GM19395 (cell line): ENCODE measurements around the gene DAZ3.
"Not testable (repeated sequence)": the region's sequence is repeated elsewhere in the genome, so short reads cannot be mapped to it uniquely, and the experiment has no call there.

Experiments
- ATAC-seq: cut with Tn5 transposase; IDR thresholded peaks from one replicate; pipeline ENCODE4 v1.9.1; 2021; ENCODE audit warnings: mild to moderate bottlenecking, moderate library complexity; ENCODE audit not compliant: unreplicated experiment

DAZ3 gene, protein sequence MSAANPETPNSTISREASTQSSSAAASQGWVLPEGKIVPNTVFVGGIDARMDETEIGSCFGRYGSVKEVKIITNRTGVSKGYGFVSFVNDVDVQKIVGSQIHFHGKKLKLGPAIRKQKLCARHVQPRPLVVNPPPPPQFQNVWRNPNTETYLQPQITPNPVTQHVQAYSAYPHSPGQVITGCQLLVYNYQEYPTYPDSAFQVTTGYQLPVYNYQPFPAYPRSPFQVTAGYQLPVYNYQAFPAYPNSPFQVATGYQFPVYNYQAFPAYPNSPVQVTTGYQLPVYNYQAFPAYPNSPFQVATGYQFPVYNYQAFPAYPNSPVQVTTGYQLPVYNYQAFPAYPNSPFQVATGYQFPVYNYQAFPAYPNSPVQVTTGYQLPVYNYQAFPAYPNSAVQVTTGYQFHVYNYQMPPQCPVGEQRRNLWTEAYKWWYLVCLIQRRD

DNA sequence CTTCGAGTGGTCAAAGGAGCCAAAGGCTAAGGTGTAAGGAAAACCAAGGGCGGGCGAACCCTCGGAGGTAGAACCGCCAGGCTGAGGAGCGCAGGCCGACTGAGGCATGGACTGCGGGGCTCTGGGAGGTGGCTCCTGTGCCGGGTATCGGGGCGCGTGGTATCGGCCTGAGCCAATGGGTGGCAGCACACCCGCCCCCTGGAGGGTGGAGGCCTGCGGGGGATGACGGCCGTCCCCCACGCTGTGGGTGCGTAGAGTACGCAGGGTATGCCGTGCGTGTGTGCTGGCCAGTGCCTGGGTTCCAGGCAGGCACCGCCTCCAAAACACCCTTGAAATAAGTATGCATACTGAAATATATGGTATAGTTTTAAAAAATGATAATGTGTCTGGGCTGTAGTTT, at the start of gene DAZ3:
Gene DAZ3, minus strand, starts transcription at position 101 of the 400 bp plus-strand sequence. CDS start 208 bp downstream, outside the sequence.
- ATAC-seq: not testable (repeated sequence)

DNA sequence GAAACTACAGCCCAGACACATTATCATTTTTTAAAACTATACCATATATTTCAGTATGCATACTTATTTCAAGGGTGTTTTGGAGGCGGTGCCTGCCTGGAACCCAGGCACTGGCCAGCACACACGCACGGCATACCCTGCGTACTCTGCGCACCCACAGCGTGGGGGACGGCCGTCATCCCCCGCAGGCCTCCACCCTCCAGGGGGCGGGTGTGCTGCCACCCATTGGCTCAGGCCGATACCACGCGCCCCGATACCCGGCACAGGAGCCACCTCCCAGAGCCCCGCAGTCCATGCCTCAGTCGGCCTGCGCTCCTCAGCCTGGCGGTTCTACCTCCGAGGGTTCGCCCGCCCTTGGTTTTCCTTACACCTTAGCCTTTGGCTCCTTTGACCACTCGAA, 20.4 kb upstream of the DAZ3 start, which contains the start of gene DAZ4:
Gene DAZ4, plus strand, starts transcription at position 301 of the 400 bp plus-strand sequence. CDS start 208 bp downstream, outside the sequence.
- not testable (repeated sequence) for ATAC-seq

DNA sequence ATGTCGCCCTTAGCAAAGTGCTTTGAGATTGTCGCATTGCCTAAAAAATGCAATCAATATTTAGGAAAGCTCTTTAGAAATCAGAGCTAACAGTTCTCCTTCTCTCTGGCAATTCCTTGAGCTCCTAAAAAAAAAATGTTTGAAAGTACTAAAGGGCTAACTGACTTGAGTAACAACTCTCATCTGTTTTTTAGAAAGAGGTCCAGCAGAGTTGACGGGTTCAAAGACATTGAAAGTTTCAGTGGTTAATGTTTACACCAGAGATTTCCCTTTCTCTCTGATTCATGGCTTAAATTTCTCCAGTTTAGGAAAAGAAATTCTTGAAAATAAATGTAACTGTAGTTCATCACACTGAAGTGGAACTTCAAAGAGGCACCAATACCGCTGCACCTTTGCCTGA, 11.9 kb upstream of the DAZ3 start:
- not testable (repeated sequence) for ATAC-seq

DNA sequence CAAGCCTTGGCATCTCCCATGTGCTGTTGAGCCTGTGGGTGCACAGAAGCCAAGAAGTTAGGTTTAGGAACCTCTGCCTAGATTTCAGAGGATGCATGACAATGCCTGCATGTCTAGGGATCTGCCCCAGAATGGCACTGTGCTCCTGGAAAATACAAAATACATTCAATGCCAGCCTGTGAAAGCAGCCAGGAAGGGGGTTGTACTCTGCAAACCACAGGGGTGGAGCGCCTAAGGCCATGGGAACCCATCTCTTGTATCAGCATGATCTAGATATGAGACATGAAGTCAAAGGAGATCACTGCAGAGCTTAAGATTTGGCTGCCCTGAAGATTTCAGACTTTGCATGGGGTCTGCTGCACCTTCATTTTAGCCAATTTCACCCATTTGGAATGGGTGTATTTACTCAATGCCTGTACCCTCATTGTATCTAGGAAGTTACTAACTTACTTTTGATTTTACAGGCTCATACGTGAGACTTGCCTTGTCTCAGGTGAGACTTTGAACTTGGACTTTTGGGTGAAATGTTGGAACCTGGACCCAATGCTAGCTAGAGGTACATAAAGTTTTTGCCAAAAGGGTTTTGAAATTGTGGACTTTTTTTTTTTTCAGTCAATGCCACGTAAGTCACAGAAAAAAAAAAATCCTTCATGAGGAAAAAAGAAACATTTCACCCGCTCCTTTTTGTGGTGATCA, 11.1 kb upstream of the DAZ3 start:
- not testable (repeated sequence) for ATAC-seq

DNA sequence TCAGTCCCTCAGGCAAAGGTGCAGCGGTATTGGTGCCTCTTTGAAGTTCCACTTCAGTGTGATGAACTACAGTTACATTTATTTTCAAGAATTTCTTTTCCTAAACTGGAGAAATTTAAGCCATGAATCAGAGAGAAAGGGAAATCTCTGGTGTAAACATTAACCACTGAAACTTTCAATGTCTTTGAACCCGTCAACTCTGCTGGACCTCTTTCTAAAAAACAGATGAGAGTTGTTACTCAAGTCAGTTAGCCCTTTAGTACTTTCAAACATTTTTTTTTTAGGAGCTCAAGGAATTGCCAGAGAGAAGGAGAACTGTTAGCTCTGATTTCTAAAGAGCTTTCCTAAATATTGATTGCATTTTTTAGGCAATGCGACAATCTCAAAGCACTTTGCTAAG, 8.6 kb upstream of the DAZ3 start:
- ATAC-seq: not testable (repeated sequence)
